ENCODE measurements around the gene ATP5F1A.

GRCh38 chr18:46113751-46114150, 15.7 kb upstream of the ATP5F1A start:
- TF ChIP-seq EZH2phosphoT487 (IDR thresholded peaks at IDR 0.05; ENCODE audit: borderline replicate concordance, low read depth, low read length) (no peak), CTCF (conservative IDR thresholded peaks at IDR 0.05; ENCODE audit: low read length) (no peak)

All from OCI-LY7 (cell line).